Hepatocyte (in vitro differentiated cells): ENCODE results near the gene ATP6V1G3. TPM values are rescaled to one million over a fixed set of nuclear protein-coding genes. Genes with fewer than 3 reads are reported as not detected.

Experiments used
- DNase-seq: peaks from one replicate; pipeline ENCODE4 v3.0.0-alpha.2; 2016; ENCODE audit warnings: low spot score
- H2AFZ ChIP-seq: fragments of 200-600 bp; sonication (generic); 2 replicates; pipeline ENCODE4 v1.6.0; 2016; ENCODE audit warnings: antibody characterized with exemption, mild to moderate bottlenecking
- H3K27ac ChIP-seq: fragments of 200-600 bp; sonication (generic); 2 replicates; pipeline ENCODE4 v1.5.1; 2016; ENCODE audit warnings: mild to moderate bottlenecking
- H3K27me3 ChIP-seq: fragments of 200-600 bp; sonication (generic); 2 replicates; pipeline ENCODE4 v1.6.1; 2016
- H3K36me3 ChIP-seq: fragments of 200-600 bp; sonication (generic); replicated peaks from 2 replicates; pipeline ENCODE4 v1.5.1; 2016; ENCODE audit warnings: low read depth; ENCODE audit not compliant: insufficient read depth
- H3K4me1 ChIP-seq: fragments of 200-600 bp; sonication (generic); 2 replicates; pipeline ENCODE4 v1.5.1; 2016; ENCODE audit warnings: mild to moderate bottlenecking, moderate library complexity; ENCODE audit not compliant: insufficient read depth
- H3K4me2 ChIP-seq: fragments of 200-600 bp; sonication (generic); 2 replicates; pipeline ENCODE4 v1.6.0; 2016
- H3K4me3 ChIP-seq: fragments of 200-600 bp; sonication (generic); 2 replicates; pipeline ENCODE4 v1.5.1; 2016; ENCODE audit warnings: mild to moderate bottlenecking
- H3K79me2 ChIP-seq: fragments of 200-600 bp; sonication (generic); 2 replicates; pipeline ENCODE4 v1.6.0; 2017; ENCODE audit warnings: mild to moderate bottlenecking
- H3K9me2 ChIP-seq: fragments of 200-600 bp; sonication (generic); replicated peaks from 2 replicates; pipeline ENCODE4 v1.6.0; 2017; ENCODE audit warnings: mild to moderate bottlenecking; ENCODE audit not compliant: insufficient read depth
- H3K9me3 ChIP-seq: fragments of 200-600 bp; sonication (generic); 2 replicates; pipeline ENCODE4 v1.5.1; 2016; ENCODE audit warnings: low read depth, mild to moderate bottlenecking
- H4K20me1 ChIP-seq: fragments of 200-600 bp; sonication (generic); 2 replicates; pipeline ENCODE4 v1.6.0; 2016; ENCODE audit warnings: mild to moderate bottlenecking; ENCODE audit not compliant: insufficient read depth, poor library complexity, severe bottlenecking
- EZH2 ChIP-seq: fragments of 200-600 bp; sonication (generic); IDR thresholded peaks from 2 replicates; pipeline ENCODE4 v1.6.1; 2016; ENCODE audit warnings: antibody characterized with exemption, mild to moderate bottlenecking, borderline replicate concordance
- EZH2phosphoT487 ChIP-seq: fragments of 200-600 bp; sonication (generic); IDR thresholded peaks from one replicate; pipeline ENCODE4 v1.6.1; 2018; ENCODE audit warnings: antibody characterized with exemption, mild to moderate bottlenecking, low read depth, moderate library complexity; ENCODE audit not compliant: unreplicated experiment, severe bottlenecking
- WGBS: methylation state at CpG from one replicate; pipeline ENCODE4 v1.1.6; 2016; ENCODE audit warnings: low lambda C conversion rate; ENCODE audit errors: missing lambda C conversion rate; 5-methylcytosine and 5-hydroxymethylcytosine counted together
- polyA plus RNA-seq: library from polyadenylated mRNA; unstranded; fragments of >200 nt; fragmentation: Nextera tagmentation; extraction: Ambion mirVana; gene quantifications from 2 replicates; pipeline ENCODE4 v1.2.1, GENCODE V29; 2016
- total RNA-seq: library from RNA; depleted of rRNA; stranded (reverse); fragments of >200 nt; gene quantifications from 2 replicates; pipeline ENCODE4 v1.2.3, GENCODE V29; 2014
- TF ChIP-seq, protein P1 (sequence below): fragments of 200-600 bp; sonication (generic); IDR thresholded peaks from 2 replicates; pipeline ENCODE4 v1.5.1; 2016; ENCODE audit warnings: antibody characterized with exemption, mild to moderate bottlenecking; ENCODE audit not compliant: poor library complexity

The ATP6V1G3 gene
- total and polyA plus RNA-seq, 2 experiments from 2014 or later, result not detected

DNA sequence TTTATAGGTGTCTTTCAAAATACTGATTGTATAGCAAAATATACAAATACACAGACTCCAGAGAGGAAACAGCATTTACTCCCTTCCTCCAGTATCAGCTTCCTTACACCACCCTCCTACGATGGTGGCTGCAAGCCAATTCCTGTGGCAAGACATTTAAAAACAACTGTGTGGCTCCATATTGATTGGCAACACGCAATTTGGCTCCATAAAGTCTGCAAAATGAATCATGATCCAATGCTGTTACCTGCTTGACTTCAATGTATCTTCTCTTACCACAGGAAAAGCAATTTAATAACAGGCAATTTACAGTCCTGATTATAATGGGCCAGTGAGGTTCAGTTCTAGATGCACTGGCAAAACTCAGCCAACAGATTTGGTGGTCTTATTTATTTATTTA lies 19.7 kb upstream of the ATP6V1G3 start:
- no peaks in the 10 kb centered on the region for H3K79me2 ChIP-seq
- no peak for DNase-seq
- 57% methylated on average over 2 of the region's 2 CpGs for WGBS
- H4K20me1 ChIP-seq, result no peaks in the 10 kb centered on the region
- H3K27me3 ChIP-seq, result no peaks in the 10 kb centered on the region
- TF ChIP-seq, protein P1, sequence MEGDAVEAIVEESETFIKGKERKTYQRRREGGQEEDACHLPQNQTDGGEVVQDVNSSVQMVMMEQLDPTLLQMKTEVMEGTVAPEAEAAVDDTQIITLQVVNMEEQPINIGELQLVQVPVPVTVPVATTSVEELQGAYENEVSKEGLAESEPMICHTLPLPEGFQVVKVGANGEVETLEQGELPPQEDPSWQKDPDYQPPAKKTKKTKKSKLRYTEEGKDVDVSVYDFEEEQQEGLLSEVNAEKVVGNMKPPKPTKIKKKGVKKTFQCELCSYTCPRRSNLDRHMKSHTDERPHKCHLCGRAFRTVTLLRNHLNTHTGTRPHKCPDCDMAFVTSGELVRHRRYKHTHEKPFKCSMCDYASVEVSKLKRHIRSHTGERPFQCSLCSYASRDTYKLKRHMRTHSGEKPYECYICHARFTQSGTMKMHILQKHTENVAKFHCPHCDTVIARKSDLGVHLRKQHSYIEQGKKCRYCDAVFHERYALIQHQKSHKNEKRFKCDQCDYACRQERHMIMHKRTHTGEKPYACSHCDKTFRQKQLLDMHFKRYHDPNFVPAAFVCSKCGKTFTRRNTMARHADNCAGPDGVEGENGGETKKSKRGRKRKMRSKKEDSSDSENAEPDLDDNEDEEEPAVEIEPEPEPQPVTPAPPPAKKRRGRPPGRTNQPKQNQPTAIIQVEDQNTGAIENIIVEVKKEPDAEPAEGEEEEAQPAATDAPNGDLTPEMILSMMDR, result no peak
- TF ChIP-seq EZH2phosphoT487, result no peak
- H3K4me1 ChIP-seq, result no peaks in the 10 kb centered on the region
- H3K9me3 ChIP-seq, result no peaks in the 10 kb centered on the region
- no peak overlapping the region for H3K27ac ChIP-seq
- H3K4me3 ChIP-seq, result no peak overlapping the region
- no peak overlapping the region for H3K4me2 ChIP-seq
- H3K9me2 ChIP-seq, result no peaks in the 10 kb centered on the region
- no peaks in the 10 kb centered on the region for H3K36me3 ChIP-seq
- no peak overlapping the region for H2AFZ ChIP-seq

DNA sequence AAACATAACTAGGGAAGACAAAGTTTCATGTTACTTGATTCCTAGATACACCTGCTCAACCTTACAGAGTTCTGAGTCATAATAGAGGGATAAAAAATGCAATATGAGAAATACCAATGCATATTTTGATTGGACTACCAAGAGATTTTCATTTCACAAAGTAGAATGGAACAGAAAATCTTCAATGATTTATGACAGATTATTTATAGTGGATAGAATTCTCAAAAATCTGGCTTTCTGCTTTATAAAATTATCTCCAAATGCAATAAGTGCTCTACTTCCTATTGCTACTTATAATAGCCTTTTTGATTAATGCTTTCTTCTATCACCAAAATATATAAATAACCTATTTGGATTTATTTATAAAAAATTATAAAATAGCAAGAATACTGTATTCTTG lies 18.9 kb upstream of the ATP6V1G3 start:
- H3K4me3 ChIP-seq, result no peak overlapping the region

DNA sequence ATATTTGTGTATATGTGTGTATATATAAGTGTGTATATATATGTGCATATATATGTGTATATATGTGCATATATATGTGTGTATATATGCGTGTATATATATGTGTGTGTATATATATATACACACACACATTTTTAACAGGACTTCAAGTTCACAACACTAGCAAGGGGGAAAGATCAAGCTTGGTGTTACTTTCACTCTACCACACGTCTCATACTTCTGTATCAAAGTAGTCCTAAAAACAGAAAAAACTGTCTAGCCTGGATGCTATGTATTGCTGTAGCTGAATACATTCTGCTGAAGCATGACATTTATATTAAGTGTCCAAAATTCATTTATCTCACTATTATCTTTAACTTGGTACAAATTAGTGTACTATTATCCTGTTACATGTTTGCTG lies 17.9 kb upstream of the ATP6V1G3 start:
- Histone ChIP-seq H3K4me1 (no peaks in the 10 kb centered on the region), H2AFZ (no peak overlapping the region), H3K36me3 (no peaks in the 10 kb centered on the region), H3K79me2 (no peaks in the 10 kb centered on the region), H3K27me3 (no peaks in the 10 kb centered on the region), H3K4me3 (no peak overlapping the region), H3K9me2 (no peaks in the 10 kb centered on the region), H4K20me1 (no peaks in the 10 kb centered on the region), H3K27ac (no peak overlapping the region), H3K9me3 (no peaks in the 10 kb centered on the region), H3K4me2 (no peak overlapping the region)
- no peak for DNase-seq
- 88% methylated on average over 2 of the region's 2 CpGs for WGBS
- no peak for TF ChIP-seq EZH2phosphoT487
- no peak for TF ChIP-seq EZH2

More for the DNA sequence above, 18.9 kb upstream of the ATP6V1G3 start:
- no peaks in the 10 kb centered on the region for H3K36me3 ChIP-seq
- no peak overlapping the region for H3K4me2 ChIP-seq
- no peaks in the 10 kb centered on the region for H3K27me3 ChIP-seq
- no peaks in the 10 kb centered on the region for H4K20me1 ChIP-seq
- no peak overlapping the region for H3K27ac ChIP-seq
- no peak for TF ChIP-seq EZH2
- TF ChIP-seq EZH2phosphoT487, result no peak
- TF ChIP-seq, protein P1, result no peak
- H3K79me2 ChIP-seq, result no peaks in the 10 kb centered on the region
- no peaks in the 10 kb centered on the region for H3K9me2 ChIP-seq
- DNase-seq, result no peak
- H3K9me3 ChIP-seq, result no peaks in the 10 kb centered on the region
- no peaks in the 10 kb centered on the region for H3K4me1 ChIP-seq
- no peak overlapping the region for H2AFZ ChIP-seq

DNA sequence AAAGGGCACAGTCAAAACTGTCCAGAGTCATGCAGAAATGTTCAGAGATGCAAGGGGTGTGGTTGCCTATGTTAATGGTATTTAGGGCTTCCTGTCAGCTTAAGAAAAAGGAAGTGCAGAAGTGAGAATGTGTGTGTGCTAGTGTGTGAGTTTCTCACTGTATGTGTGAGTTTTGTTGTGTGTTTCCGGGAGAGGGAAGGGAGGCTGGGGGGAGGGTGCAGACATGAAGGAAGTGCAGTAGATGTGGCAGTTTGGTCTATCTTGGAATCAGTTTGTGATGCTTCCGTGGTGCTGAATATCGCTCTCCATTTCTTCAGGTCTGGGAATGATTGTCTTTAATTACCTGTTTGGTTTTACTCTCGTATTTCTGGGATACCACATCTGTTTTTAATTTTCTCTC lies 16.5 kb upstream of the ATP6V1G3 start:
- H3K9me3 ChIP-seq, result no peaks in the 10 kb centered on the region
- H3K4me3 ChIP-seq, result no peak overlapping the region
- no peaks in the 10 kb centered on the region for H4K20me1 ChIP-seq
- no peaks in the 10 kb centered on the region for H3K27me3 ChIP-seq
- no peaks in the 10 kb centered on the region for H3K9me2 ChIP-seq
- H3K79me2 ChIP-seq, result no peaks in the 10 kb centered on the region
- no peak for DNase-seq
- H3K27ac ChIP-seq, result no peak overlapping the region
- no peak overlapping the region for H2AFZ ChIP-seq
- TF ChIP-seq, protein P1, result no peak
- TF ChIP-seq EZH2 (no peak), EZH2phosphoT487 (no peak)
- no peaks in the 10 kb centered on the region for H3K4me1 ChIP-seq
- no peak overlapping the region for H3K4me2 ChIP-seq
- 56% methylated on average over 4 of the region's 4 CpGs for WGBS
- H3K36me3 ChIP-seq, result no peaks in the 10 kb centered on the region
